Keratinocyte (primary cell): Measurements from ENCODE around the gene SMAD9. TPM values are rescaled to one million over a fixed set of nuclear protein-coding genes. Genes with fewer than 3 reads are reported as not detected.

Source experiments
- DNase-seq: peaks from one replicate; pipeline ENCODE4 v3.0.0-alpha.2; 2011; ENCODE audit warnings: low read depth, missing footprints, low spot score
- FAIRE-seq: peaks from 2 replicates; lab custom pipeline; 2011; peaks lifted over from hg19 to GRCh38; lab: Jason Lieb, UNC
- H2AFZ ChIP-seq: 2 replicates; pipeline ENCODE4 v1.6.0; 2012; ENCODE audit warnings: low read length, control low read depth, inconsistent platforms; ENCODE audit not compliant: control insufficient read depth
- H3K27ac ChIP-seq: 2 replicates; pipeline ENCODE4 v1.5.1; 2011; ENCODE audit warnings: low read length; ENCODE audit not compliant: control insufficient read depth, insufficient read depth
- H3K27me3 ChIP-seq: 3 replicates; pipeline ENCODE4 v1.6.0; 2011; ENCODE audit warnings: low read length; ENCODE audit not compliant: control insufficient read depth, insufficient read depth; ENCODE audit errors: extremely low read depth
- H3K36me3 ChIP-seq, 2 experiments: 2 replicates in 1 of 2; 3 replicates in 1 of 2; pipeline ENCODE4 v1.5.1; 2011; ENCODE audit warnings: low read length in 2 of 2, mild to moderate bottlenecking in 1 of 2; ENCODE audit not compliant: control insufficient read depth in 2 of 2, insufficient read depth in 2 of 2; ENCODE audit errors: extremely low read depth in 1 of 2
- H3K4me1 ChIP-seq: 3 replicates; pipeline ENCODE4 v1.5.1; 2011; ENCODE audit warnings: low read length; ENCODE audit not compliant: control insufficient read depth, insufficient read depth; ENCODE audit errors: extremely low read depth
- H3K4me2 ChIP-seq: 3 replicates; pipeline ENCODE4 v1.6.0; 2011; ENCODE audit warnings: low read depth, low read length; ENCODE audit not compliant: control insufficient read depth, insufficient read depth; ENCODE audit errors: extremely low read depth
- H3K4me3 ChIP-seq, 3 experiments: fragments of 200-600 bp in 1 of 3; sonication (generic) in 1 of 3; 2 replicates in 2 of 3; 3 replicates in 1 of 3; pipeline ENCODE4 v1.5.1; 2011 to 2016; ENCODE audit warnings: low read length in 3 of 3, mild to moderate bottlenecking in 3 of 3, control low read depth in 2 of 3, inconsistent platforms in 1 of 3, low read depth in 1 of 3, mixed read lengths in 1 of 3, mixed run types in 1 of 3, moderate library complexity in 1 of 3; ENCODE audit not compliant: control insufficient read depth in 2 of 3, insufficient read depth in 2 of 3; ENCODE audit errors: extremely low read depth in 1 of 3
- H3K79me2 ChIP-seq: 2 replicates; pipeline ENCODE4 v1.6.0; 2012; ENCODE audit warnings: low read length; ENCODE audit not compliant: control insufficient read depth, insufficient read depth
- H3K9ac ChIP-seq: 3 replicates; pipeline ENCODE4 v1.6.0; 2011; ENCODE audit warnings: low read length; ENCODE audit not compliant: control insufficient read depth, insufficient read depth; ENCODE audit errors: extremely low read depth
- H3K9me1 ChIP-seq: 3 replicates; pipeline ENCODE4 v1.6.0; 2011; ENCODE audit warnings: low read length; ENCODE audit not compliant: control insufficient read depth, insufficient read depth; ENCODE audit errors: extremely low read depth
- H3K9me3 ChIP-seq: 2 replicates; pipeline ENCODE4 v1.5.1; 2012; ENCODE audit warnings: low read depth, low read length; ENCODE audit not compliant: control insufficient read depth
- H4K20me1 ChIP-seq: 3 replicates; pipeline ENCODE4 v1.6.0; 2011; ENCODE audit warnings: low read length; ENCODE audit not compliant: control insufficient read depth, insufficient read depth; ENCODE audit errors: extremely low read depth
- CTCF ChIP-seq, 3 experiments: IDR thresholded peaks in 1 of 3; conservative IDR thresholded peaks in 1 of 3; optimal IDR thresholded peaks in 1 of 3; 2 replicates in 2 of 3; 3 replicates in 1 of 3; pipeline versions ENCODE3 to v1.5.1; 2011; ENCODE audit warnings: low read length in 3 of 3, mild to moderate bottlenecking in 3 of 3, moderate library complexity in 2 of 3, control low read depth in 1 of 3, inconsistent platforms in 1 of 3; ENCODE audit not compliant: insufficient read depth in 2 of 3; ENCODE audit errors: extremely low read depth in 1 of 3
- EZH2 ChIP-seq: IDR thresholded peaks from one replicate; pipeline ENCODE4 v1.6.1; 2012; ENCODE audit warnings: inconsistent platforms, mild to moderate bottlenecking, low read length, moderate library complexity
- dilution Hi-C: fragments of 300-500 bp; cut with MboI; formaldehyde crosslinking; loops from one replicate; pipeline ENCODE4 v1.7.0; 2020; ENCODE audit warnings: low sequenced_read_pairs; ENCODE audit not compliant: extremely low pct_ligation_motif_present
- polyA plus RNA-seq, 5 experiments: library from polyadenylated mRNA; depleted of rRNA in 3 of 5; stranded (reverse) in 3 of 5; stranded (forward) in 1 of 5; unstranded in 1 of 5; fragments of >200 nt; gene quantifications; 1 replicate in 1 of 5; 2 replicates in 3 of 5; 3 replicates in 1 of 5; pipeline versions ENCODE4 v1.2.1 to v1.2.3, GENCODE V29; 2011 to 2012; ENCODE audit warnings: missing spikeins in 2 of 5, low read depth in 1 of 5, low replicate concordance in 1 of 5

SMAD9 gene
- polyA plus RNA-seq, 1 donor (not counting 4 experiments of a cell fraction or from before 2014, with no cell fraction given) = 0.10 TPM

GRCh38 chr13:36905944-36906343 is 14.1 kb downstream of the SMAD9 start:
- no peak overlapping the region for H3K4me3 ChIP-seq
- dilution Hi-C loops = no loop called here
- no peaks in the 10 kb centered on the region for H3K9me1 ChIP-seq
- H4K20me1 ChIP-seq = no peaks in the 10 kb centered on the region
- no peaks in the 10 kb centered on the region for H3K4me1 ChIP-seq
- H3K27ac ChIP-seq = no peak overlapping the region
- no peak for TF ChIP-seq CTCF (optimal IDR thresholded peaks at IDR 0.05 in 1 of 3, IDR thresholded peaks at IDR 0.05 in 1 of 3, conservative IDR thresholded peaks at IDR 0.05 in 1 of 3; ENCODE audit: extremely low read depth in 1 of 3, insufficient read depth in 2 of 3, low read length in 3 of 3)
- TF ChIP-seq EZH2 = no peak
- no peak overlapping the region for H2AFZ ChIP-seq
- no peaks in the 10 kb centered on the region for H3K27me3 ChIP-seq
- H3K9ac ChIP-seq = no peak overlapping the region
- no peak overlapping the region for H3K4me2 ChIP-seq
- FAIRE-seq = no peak
- no peaks in the 10 kb centered on the region for H3K79me2 ChIP-seq
- no peaks in the 10 kb centered on the region for H3K36me3 ChIP-seq
- H3K9me3 ChIP-seq = no peaks in the 10 kb centered on the region
- DNase-seq = no peak

DNA sequence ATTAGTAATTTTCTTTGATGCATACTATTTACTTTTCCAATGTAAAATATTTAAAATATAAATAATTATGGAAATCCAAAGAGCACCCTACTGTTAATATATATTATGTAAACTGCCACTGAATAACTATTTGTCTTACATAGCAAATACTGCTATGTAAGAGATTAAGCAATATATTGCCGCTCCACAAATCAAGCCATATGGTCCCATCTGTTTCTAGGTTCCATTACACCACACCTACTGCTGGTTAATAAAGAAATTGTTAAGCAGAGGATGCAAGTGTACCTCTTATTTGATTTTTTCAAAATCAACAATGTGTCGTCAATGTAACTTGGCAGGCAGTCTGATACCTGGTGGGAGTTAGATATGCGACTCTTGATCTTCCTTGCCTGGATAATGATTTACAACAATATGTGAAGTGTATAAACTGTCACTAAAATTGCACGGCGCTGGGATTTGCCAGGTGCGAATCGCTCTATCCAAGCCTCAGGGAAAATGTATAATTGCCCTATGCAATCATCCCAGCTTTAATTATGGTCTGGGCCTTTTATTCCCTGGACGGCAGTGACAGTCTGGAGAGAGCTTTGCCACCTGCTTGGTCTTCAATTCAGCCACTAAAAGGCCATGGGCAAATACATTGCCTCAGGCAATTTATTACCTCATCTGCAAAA is 16.0 kb downstream of the SMAD9 start:
- no peak for DNase-seq
- no peaks in the 10 kb centered on the region for H3K9me3 ChIP-seq
- H3K4me2 ChIP-seq = no peak overlapping the region
- H3K79me2 ChIP-seq = no peaks in the 10 kb centered on the region
- H3K27ac ChIP-seq = no peak overlapping the region
- H3K4me1 ChIP-seq = no peaks in the 10 kb centered on the region
- no peak overlapping the region for H2AFZ ChIP-seq
- H3K9me1 ChIP-seq = no peaks in the 10 kb centered on the region
- H3K4me3 ChIP-seq = no peak overlapping the region
- dilution Hi-C loops = no loop called here
- H3K36me3 ChIP-seq = no peaks in the 10 kb centered on the region
- TF ChIP-seq EZH2 (no peak), CTCF (optimal IDR thresholded peaks at IDR 0.05 in 1 of 3, IDR thresholded peaks at IDR 0.05 in 1 of 3, conservative IDR thresholded peaks at IDR 0.05 in 1 of 3; ENCODE audit: extremely low read depth in 1 of 3, insufficient read depth in 2 of 3, low read length in 3 of 3) (no peak)
- FAIRE-seq = no peak
- no peaks in the 10 kb centered on the region for H3K27me3 ChIP-seq
- H3K9ac ChIP-seq = no peak overlapping the region
- H4K20me1 ChIP-seq = no peaks in the 10 kb centered on the region
